ENCODE measurements around the gene ZNF774. TPM values are rescaled to one million over a fixed set of nuclear protein-coding genes. Genes with fewer than 3 reads are reported as not detected.

ZNF774 gene
- total and polyA plus RNA-seq, 2 of the 13 experiments (the other 11 are each of a cell fraction or from before 2014, with no cell fraction given) = 0.59 to 1.4 TPM

DNA sequence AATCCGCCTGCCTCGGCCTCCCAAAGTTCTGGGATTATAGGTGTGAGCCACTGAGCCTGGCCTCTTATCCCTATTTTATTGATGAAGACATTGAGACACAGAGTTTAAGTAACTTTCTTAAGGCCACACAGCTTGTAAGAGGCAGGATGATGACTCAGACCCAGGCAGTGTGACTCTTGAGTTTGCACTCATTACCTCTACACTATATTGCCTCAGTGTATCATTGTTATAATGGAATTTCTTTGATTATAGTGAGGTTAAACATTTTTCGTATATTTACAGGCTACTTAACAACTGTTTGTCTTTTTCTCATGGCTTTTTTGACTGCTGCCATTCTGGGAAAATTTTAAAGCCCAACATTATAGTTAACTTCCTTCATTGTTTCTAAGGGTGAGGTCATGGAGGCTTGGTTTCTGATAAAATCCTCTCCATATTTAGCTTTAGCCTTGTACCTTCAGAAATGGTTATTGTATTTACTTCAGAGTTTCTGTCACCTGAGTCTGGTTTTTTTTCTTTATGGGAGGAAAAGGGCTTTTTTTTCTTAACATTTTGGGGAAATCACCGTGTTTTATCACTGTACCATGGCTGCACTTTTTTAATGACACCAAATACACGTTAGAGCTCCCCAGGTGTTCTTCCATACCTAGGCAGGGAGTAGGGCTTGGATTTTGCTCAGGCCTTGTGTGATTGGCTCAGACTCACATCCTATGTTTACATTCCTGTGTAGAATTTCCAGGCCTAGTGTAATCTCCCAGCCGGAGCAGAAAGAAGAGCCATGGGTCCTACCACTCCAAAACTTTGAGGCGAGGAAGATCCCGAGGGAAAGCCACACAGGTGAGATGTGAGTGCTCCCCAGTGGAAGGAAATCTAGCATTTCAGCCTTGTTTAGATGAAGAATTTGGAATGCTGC lies 6.3 kb downstream of the ZNF774 start:
- POLR2A ChIA-PET = no interaction called here
- H3K9ac ChIP-seq (ENCODE audit: insufficient read depth, low read depth, low read length) = no peak overlapping the region
- H3K27ac ChIP-seq (ENCODE audit: extremely low read length, insufficient read depth, low read length) = no peak overlapping the region
- no peaks in the 10 kb centered on the region for H3K4me1 ChIP-seq (ENCODE audit: insufficient read depth, low read length)
- intact Hi-C loops (cut with micrococcal nuclease; ENCODE audit: unreplicated experiment) (no loop called here), in situ Hi-C loops (cut with HindIII; ENCODE audit: extremely low pct_ligation_motif_present, low pct_unique_long_range_greater_than_20kb) (no loop called here)
- no peak overlapping the region for H3K4me2 ChIP-seq (ENCODE audit: low read depth, low read length)
- BruUV-seq (replicated peaks) = no TSS peak
- H4K20me1 ChIP-seq (ENCODE audit: insufficient read depth, low read length) = no peaks in the 10 kb centered on the region
- peaks cover 0 to 2% of the 10 kb centered on the region in 2 experiments; a peak in 1 of 5 replicates for H3K36me3 ChIP-seq (replicated peaks in 1 of 2; ENCODE audit: control insufficient read depth in 1 of 2, insufficient read depth in 2 of 2, low read length in 2 of 2)
- TF ChIP-seq TAF1 (CRISPR knock-in tag; IDR thresholded peaks at IDR 0.05) = no peak
- TF ChIP-seq, protein P1, sequence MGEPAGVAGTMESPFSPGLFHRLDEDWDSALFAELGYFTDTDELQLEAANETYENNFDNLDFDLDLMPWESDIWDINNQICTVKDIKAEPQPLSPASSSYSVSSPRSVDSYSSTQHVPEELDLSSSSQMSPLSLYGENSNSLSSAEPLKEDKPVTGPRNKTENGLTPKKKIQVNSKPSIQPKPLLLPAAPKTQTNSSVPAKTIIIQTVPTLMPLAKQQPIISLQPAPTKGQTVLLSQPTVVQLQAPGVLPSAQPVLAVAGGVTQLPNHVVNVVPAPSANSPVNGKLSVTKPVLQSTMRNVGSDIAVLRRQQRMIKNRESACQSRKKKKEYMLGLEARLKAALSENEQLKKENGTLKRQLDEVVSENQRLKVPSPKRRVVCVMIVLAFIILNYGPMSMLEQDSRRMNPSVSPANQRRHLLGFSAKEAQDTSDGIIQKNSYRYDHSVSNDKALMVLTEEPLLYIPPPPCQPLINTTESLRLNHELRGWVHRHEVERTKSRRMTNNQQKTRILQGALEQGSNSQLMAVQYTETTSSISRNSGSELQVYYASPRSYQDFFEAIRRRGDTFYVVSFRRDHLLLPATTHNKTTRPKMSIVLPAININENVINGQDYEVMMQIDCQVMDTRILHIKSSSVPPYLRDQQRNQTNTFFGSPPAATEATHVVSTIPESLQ (CRISPR knock-in tag; conservative IDR thresholded peaks at IDR 0.05) = no peak
- no peak for TF ChIP-seq POLR2AphosphoS2 (IDR thresholded peaks at IDR 0.05; ENCODE audit: low read depth, low read length)
- no peak for TF ChIP-seq ZNF7 (CRISPR knock-in tag; IDR thresholded peaks at IDR 0.05)
- TF ChIP-seq, protein P2, sequence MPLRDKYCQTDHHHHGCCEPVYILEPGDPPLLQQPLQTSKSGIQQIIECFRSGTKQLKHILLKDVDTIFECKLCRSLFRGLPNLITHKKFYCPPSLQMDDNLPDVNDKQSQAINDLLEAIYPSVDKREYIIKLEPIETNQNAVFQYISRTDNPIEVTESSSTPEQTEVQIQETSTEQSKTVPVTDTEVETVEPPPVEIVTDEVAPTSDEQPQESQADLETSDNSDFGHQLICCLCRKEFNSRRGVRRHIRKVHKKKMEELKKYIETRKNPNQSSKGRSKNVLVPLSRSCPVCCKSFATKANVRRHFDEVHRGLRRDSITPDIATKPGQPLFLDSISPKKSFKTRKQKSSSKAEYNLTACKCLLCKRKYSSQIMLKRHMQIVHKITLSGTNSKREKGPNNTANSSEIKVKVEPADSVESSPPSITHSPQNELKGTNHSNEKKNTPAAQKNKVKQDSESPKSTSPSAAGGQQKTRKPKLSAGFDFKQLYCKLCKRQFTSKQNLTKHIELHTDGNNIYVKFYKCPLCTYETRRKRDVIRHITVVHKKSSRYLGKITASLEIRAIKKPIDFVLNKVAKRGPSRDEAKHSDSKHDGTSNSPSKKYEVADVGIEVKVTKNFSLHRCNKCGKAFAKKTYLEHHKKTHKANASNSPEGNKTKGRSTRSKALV (CRISPR knock-in tag; IDR thresholded peaks at IDR 0.05) = no peak
- no peak for TF ChIP-seq ELF3 (CRISPR knock-in tag; IDR thresholded peaks at IDR 0.05)
- TF ChIP-seq XRCC5 (optimal IDR thresholded peaks at IDR 0.05; ENCODE audit: low read length) = no peak
- no peak for TF ChIP-seq MEF2D (CRISPR knock-in tag; IDR thresholded peaks at IDR 0.05)
- no peak for TF ChIP-seq PCBP1 (IDR thresholded peaks at IDR 0.05; ENCODE audit: borderline replicate concordance, low read depth, low read length)
- TF ChIP-seq TBX3 (IDR thresholded peaks at IDR 0.05; ENCODE audit: borderline replicate concordance) = no peak
- no peak for TF ChIP-seq FOXA1 (IDR thresholded peaks at IDR 0.05)
- TF ChIP-seq FOXA1 (CRISPR knock-in tag; IDR thresholded peaks at IDR 0.05) = 0 out of 2 replicates have a peak, but pooled peaks have one; percentile 13
- TF ChIP-seq PCBP2 (optimal IDR thresholded peaks at IDR 0.05; ENCODE audit: low read depth, low read length, poor library complexity, severe bottlenecking) = no peak
- no peak for TF ChIP-seq ZNF256 (CRISPR knock-in tag; conservative IDR thresholded peaks at IDR 0.05)
- TF ChIP-seq FOXA3 (CRISPR knock-in tag; IDR thresholded peaks at IDR 0.05) = 0 out of 2 replicates have a peak, but pooled peaks have one; percentile 26
- no peak for TF ChIP-seq DMAP1 (CRISPR knock-in tag; IDR thresholded peaks at IDR 0.05)
- no peak overlapping the region for H2AFZ ChIP-seq (ENCODE audit: low read length)
- FAIRE-seq (no peak), DNase-seq (ENCODE audit: low spot score) (no peak), ATAC-seq (no peak)
- H3K27me3 ChIP-seq (ENCODE audit: control insufficient read depth in 1 of 2, insufficient read depth in 2 of 2, low read length in 2 of 2) = no peaks in the 10 kb centered on the region
- no peak overlapping the region for H3K4me3 ChIP-seq (replicated peaks in 1 of 3; ENCODE audit: insufficient read depth in 1 of 3, low read depth in 2 of 3, low read length in 3 of 3)
- no peaks in the 10 kb centered on the region for H3K79me2 ChIP-seq (ENCODE audit: insufficient read depth, low read length)
- 82% methylated on average over 8 of the region's 8 CpGs for WGBS (ENCODE audit: low lambda C conversion rate)
- CTCF ChIA-PET (ENCODE audit: low intra/inter-chr PET ratio, low total read pairs) = no interaction called here
- H3K9me3 ChIP-seq (ENCODE audit: low read length) = no peaks in the 10 kb centered on the region
